Stimulated activated CD8-positive, alpha-beta memory T cell treated with anti-CD3 and anti-CD28 coated beads, Interleukin-15, amount 100 ng/mL, for 1 hour (primary cell): ENCODE results near the gene PCNT.
"Not testable (repeated sequence)": the region's sequence is repeated elsewhere in the genome, so short reads cannot be mapped to it uniquely, and the experiment has no call there.

Experiments
- DNase-seq: peaks from one replicate; pipeline ENCODE4 v3.0.0-alpha.2; 2020; ENCODE audit warnings: low read depth

PCNT gene

GRCh38 chr21:46426313-46427046 is 102.5 kb downstream of the PCNT start:
- no peak for DNase-seq

- DNase-seq, result no peak
Observed at GRCh38 chr21:46427516-46427915, 103.6 kb downstream of the PCNT start.

- DNase-seq, result no peak
Observed at GRCh38 chr21:46428286-46428685, 104.3 kb downstream of the PCNT start.

- DNase-seq, result no peak
Observed at GRCh38 chr21:46428987-46429710, 105.2 kb downstream of the PCNT start.

- DNase-seq, result no peak
Observed at GRCh38 chr21:46429754-46430681, 106.1 kb downstream of the PCNT start.

GRCh38 chr21:46431448-46431847 is 107.5 kb downstream of the PCNT start:
- DNase-seq, result no peak

GRCh38 chr21:46431884-46432488 is 108.0 kb downstream of the PCNT start:
- no peak for DNase-seq

GRCh38 chr21:46433116-46433515 is 109.2 kb downstream of the PCNT start:
- not testable (repeated sequence) for DNase-seq

GRCh38 chr21:46434322-46434958 is 110.5 kb downstream of the PCNT start:
- no peak for DNase-seq

- no peak for DNase-seq
Observed at GRCh38 chr21:46435786-46436227, 111.9 kb downstream of the PCNT start.

GRCh38 chr21:46436621-46437020 is 112.7 kb downstream of the PCNT start:
- no peak for DNase-seq

- DNase-seq, result no peak
Observed at GRCh38 chr21:46437096-46437498, 113.1 kb downstream of the PCNT start.

- no peak for DNase-seq
Observed at GRCh38 chr21:46437511-46437910, 113.6 kb downstream of the PCNT start.

GRCh38 chr21:46438241-46438640 is 114.3 kb downstream of the PCNT start:
- no peak for DNase-seq

- DNase-seq, result no peak
Observed at GRCh38 chr21:46439906-46440305, 116.0 kb downstream of the PCNT start.

- DNase-seq, result no peak
Observed at GRCh38 chr21:46441331-46441730, 117.4 kb downstream of the PCNT start.

GRCh38 chr21:46441961-46442498 is 118.1 kb downstream of the PCNT start:
- DNase-seq, result no peak

GRCh38 chr21:46442938-46443337 is 119.0 kb downstream of the PCNT start:
- no peak for DNase-seq

GRCh38 chr21:46443910-46444309 is 120.0 kb downstream of the PCNT start:
- no peak for DNase-seq

GRCh38 chr21:46448108-46448507 is 124.2 kb downstream of the PCNT start:
- no peak for DNase-seq

GRCh38 chr21:46448855-46449254 is 124.9 kb downstream of the PCNT start:
- not testable (repeated sequence) for DNase-seq
